GM10266 (cell line): ENCODE data around the gene CAMTA1.

ENCODE experiments used
- DNase-seq: peaks from one replicate; pipeline ENCODE4 v3.0.0; 2012; ENCODE audit errors: extremely low spot score
- CTCF ChIP-seq: IDR thresholded peaks from 2 replicates; pipeline ENCODE4 v1.5.1; 2012; ENCODE audit warnings: mild to moderate bottlenecking, low read depth; ENCODE audit not compliant: control insufficient read depth, insufficient read depth; ENCODE audit errors: missing control alignments

CAMTA1 gene

GRCh38 chr1:7584643-7585042 lies 799.4 kb downstream of the CAMTA1 start:
- no peak for TF ChIP-seq CTCF
- no peak for DNase-seq

- DNase-seq = no peak
- TF ChIP-seq CTCF = no peak
These were observed 800.1 kb downstream of the CAMTA1 start for GRCh38 chr1:7585216-7585907.

DNA sequence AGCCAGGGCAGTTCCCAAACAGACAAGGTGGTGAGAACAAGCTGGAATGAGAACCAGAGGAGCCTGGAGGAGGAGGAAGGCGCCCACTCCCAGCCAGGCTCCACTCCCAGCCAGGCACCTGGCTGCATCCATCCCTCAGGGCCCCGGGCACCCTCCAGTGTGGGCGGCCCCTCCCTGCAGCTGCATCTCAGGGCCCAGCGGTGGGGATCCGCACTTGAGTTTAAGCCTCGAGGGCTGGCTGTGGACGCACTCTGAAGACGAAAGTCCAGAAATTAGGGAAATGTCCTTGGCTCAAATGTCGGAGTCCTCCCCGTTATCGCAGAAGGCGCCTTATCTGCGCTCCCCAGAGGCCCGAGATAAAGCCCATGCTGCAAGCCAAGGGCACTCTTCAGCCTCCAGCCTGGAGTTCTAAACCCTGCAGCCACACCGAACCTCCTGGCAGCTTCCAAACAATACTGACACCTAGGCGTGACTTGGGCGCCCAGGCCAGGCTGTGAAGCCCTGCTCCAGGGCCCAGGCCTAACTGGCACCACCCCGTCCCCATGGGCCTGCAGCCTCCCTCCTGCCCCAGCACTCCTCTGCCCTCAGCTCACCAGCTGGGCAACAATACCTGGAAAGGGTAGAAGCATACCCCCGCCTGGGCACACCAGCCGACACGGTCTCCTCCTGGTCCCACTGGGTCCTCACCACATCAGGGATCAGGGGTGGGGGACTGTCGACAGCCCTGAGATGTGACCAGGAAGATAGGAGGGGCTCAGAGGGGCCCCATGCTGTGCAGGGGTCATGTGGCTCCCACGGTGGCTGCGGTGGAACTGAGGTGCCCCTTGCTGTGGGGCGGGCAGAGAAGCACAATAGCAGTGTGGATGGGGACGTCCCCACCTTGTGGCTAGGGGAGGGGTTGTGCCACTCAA lies 801.0 kb downstream of the CAMTA1 start:
- no peak for TF ChIP-seq CTCF
- DNase-seq = no peak

GRCh38 chr1:7587108-7587772 lies 802.0 kb downstream of the CAMTA1 start:
- DNase-seq = no peak
- TF ChIP-seq CTCF = no peak

DNA sequence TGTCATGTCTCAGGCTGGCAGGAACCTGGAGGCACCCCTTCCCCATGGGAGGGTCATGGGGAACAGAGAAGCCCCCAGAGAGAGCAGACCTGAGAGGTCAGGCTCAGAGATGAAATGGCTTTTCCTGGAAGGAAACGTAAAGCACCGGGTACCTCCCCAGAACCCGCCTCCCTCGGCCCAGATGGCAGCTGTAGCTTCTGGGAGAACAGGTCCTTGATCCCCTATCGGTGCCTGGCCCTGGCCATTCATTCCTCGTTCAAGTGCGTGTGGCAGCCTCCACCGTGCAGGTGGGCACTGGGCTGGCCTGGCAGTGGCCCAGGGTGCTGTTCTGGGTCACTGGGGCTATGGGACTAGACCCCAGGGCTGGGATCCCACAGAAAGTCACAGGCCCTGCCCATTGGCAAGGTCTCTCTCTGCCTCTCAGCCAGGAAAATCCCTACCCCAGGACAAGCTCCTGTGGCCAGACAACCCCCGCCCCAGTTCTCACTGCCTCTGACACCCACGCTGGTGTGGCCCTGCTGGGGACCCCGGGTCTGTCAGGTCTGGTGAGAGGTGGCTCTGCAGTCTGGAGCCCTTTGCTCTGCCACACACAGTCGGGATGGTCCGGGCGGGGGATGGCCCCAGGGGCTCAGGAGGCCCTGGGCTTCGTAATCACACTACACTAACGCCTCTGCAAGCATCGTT lies 802.7 kb downstream of the CAMTA1 start:
- DNase-seq = no peak
- TF ChIP-seq CTCF = no peak

GRCh38 chr1:7588457-7588827 lies 803.2 kb downstream of the CAMTA1 start:
- no peak for TF ChIP-seq CTCF
- DNase-seq = no peak
